22Rv1 (cell line): ENCODE data around the gene ARPC5L.

Source experiments
- CTCF ChIP-seq: fragments of 450-650 bp; IDR thresholded peaks from 2 replicates; pipeline ENCODE4 v1.5.1; 2017; ENCODE audit warnings: mild to moderate bottlenecking
- ZFX ChIP-seq: fragments of 450-650 bp; IDR thresholded peaks from 2 replicates; pipeline ENCODE4 v1.6.1; 2017; ENCODE audit warnings: antibody characterized with exemption, borderline replicate concordance

- no peak for TF ChIP-seq CTCF
- no peak for TF ChIP-seq ZFX
These were observed 23.6 kb downstream of the ARPC5L start for GRCh38 chr9:124885551-124885950.
